Measurements from ENCODE around the gene CRY1. TPM values are rescaled to one million over a fixed set of nuclear protein-coding genes. Genes with fewer than 3 reads are reported as not detected.
A peak's percentile ranks its signal among the peaks of the same experiment; 100 is the strongest.

The CRY1 gene
- total and polyA plus RNA-seq, 9 of the 15 experiments (the other 6 are each of a cell fraction or from before 2014, with no cell fraction given) = 8.7 to 33.3 (median 25.2) TPM

DNA sequence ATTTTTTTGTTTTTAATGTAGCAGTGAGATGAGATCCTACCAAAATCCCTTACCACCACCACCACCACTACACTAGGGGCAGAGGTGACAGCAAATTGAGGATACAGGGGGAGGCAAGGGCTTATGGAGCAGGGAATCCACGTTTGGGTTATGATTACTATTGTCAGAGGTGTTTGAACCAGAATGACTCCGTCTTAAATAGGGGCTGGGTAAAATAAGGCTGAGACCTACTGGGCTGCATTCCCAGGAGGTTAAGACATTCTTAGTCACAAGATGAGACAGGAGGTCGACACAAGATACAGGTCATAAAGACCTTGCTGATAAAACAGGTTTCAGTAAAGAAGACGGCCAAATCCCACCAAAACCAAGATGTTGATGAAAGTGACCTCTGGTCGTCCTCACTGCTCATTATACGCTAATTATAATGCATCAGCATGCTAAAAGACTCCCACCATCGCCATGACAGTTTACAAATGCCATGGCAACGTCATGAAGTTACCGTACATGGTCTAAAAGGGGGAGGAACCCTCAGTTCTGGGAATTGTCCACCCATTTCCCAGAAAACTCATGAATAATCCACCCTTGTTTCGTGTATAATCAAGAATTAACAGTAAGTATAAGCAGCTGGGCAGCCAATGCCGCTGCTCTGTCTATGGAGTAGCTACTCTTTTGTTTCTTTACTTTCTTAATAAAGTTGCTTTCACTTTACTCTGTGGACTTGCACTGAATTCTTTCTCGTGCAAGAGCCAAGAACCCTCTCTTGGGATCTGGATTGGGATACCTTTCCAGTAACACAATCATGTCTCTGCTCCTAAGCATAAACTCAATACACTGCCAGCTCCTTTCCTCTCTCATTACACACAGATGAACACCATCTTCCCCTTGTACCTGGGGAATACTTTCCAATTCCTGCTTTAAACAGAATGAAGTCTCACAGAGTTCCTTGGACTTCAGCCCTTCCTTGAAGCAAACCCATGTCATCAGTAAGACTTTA lies 16.7 kb upstream of the CRY1 start (continued):
- TF ChIP-seq, protein P1, sequence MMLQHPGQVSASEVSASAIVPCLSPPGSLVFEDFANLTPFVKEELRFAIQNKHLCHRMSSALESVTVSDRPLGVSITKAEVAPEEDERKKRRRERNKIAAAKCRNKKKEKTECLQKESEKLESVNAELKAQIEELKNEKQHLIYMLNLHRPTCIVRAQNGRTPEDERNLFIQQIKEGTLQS (IDR thresholded peaks at IDR 0.05) = no peak; the same call in 1 of the 2 replicates
- TF ChIP-seq, protein P1 (CRISPR knock-in tag; conservative IDR thresholded peaks at IDR 0.05) = no peak
- TF ChIP-seq CSDE1 (IDR thresholded peaks at IDR 0.05) = peak in 1 of 2 experiments; percentile 61; a peak in 1 of 4 replicates
- no peak for TF ChIP-seq MED1 (CRISPR knock-in tag; IDR thresholded peaks at IDR 0.05; ENCODE audit: borderline replicate concordance)
- TF ChIP-seq, protein P2, sequence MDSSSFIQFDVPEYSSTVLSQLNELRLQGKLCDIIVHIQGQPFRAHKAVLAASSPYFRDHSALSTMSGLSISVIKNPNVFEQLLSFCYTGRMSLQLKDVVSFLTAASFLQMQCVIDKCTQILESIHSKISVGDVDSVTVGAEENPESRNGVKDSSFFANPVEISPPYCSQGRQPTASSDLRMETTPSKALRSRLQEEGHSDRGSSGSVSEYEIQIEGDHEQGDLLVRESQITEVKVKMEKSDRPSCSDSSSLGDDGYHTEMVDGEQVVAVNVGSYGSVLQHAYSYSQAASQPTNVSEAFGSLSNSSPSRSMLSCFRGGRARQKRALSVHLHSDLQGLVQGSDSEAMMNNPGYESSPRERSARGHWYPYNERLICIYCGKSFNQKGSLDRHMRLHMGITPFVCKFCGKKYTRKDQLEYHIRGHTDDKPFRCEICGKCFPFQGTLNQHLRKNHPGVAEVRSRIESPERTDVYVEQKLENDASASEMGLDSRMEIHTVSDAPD (CRISPR knock-in tag; IDR thresholded peaks at IDR 0.05) = no peak
- 0 out of 4 replicates have a peak, but pooled peaks of 1 of the 2 experiments have one; percentile 33 for TF ChIP-seq HDAC1 (IDR thresholded peaks at IDR 0.05)
- TF ChIP-seq, protein P3, sequence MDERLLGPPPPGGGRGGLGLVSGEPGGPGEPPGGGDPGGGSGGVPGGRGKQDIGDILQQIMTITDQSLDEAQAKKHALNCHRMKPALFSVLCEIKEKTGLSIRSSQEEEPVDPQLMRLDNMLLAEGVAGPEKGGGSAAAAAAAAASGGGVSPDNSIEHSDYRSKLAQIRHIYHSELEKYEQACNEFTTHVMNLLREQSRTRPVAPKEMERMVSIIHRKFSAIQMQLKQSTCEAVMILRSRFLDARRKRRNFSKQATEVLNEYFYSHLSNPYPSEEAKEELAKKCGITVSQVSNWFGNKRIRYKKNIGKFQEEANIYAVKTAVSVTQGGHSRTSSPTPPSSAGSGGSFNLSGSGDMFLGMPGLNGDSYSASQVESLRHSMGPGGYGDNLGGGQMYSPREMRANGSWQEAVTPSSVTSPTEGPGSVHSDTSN (CRISPR knock-in tag; IDR thresholded peaks at IDR 0.05; ENCODE audit: low read depth) = no peak
- TF ChIP-seq, protein P3 (tag; conservative IDR thresholded peaks at IDR 0.05; ENCODE audit: low read depth) = peak; percentile 24; the same call in 1 of the 2 replicates
- no peak for TF ChIP-seq RUNX1 (IDR thresholded peaks at IDR 0.05; ENCODE audit: low read depth)
- TF ChIP-seq GTF2F1 (IDR thresholded peaks at IDR 0.05; ENCODE audit: low read depth, low read length) = no peak
- no peak for TF ChIP-seq MCM5 (IDR thresholded peaks at IDR 0.05; ENCODE audit: low read depth)
- 0 out of 2 replicates have a peak, but pooled peaks have one; percentile 14 for TF ChIP-seq SMARCA4 (IDR thresholded peaks at IDR 0.05)
- peak; percentile 57; the same call in 1 of the 2 replicates for TF ChIP-seq CC2D1A (IDR thresholded peaks at IDR 0.05)
- TF ChIP-seq POLR2H (tag; IDR thresholded peaks at IDR 0.05; ENCODE audit: low read depth) = no peak
- no peak for TF ChIP-seq KDM4B (IDR thresholded peaks at IDR 0.05; ENCODE audit: borderline replicate concordance in 2 of 2, low read depth in 1 of 2)
- TF ChIP-seq, protein P4, sequence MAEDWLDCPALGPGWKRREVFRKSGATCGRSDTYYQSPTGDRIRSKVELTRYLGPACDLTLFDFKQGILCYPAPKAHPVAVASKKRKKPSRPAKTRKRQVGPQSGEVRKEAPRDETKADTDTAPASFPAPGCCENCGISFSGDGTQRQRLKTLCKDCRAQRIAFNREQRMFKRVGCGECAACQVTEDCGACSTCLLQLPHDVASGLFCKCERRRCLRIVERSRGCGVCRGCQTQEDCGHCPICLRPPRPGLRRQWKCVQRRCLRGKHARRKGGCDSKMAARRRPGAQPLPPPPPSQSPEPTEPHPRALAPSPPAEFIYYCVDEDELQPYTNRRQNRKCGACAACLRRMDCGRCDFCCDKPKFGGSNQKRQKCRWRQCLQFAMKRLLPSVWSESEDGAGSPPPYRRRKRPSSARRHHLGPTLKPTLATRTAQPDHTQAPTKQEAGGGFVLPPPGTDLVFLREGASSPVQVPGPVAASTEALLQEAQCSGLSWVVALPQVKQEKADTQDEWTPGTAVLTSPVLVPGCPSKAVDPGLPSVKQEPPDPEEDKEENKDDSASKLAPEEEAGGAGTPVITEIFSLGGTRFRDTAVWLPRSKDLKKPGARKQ (CRISPR knock-in tag; IDR thresholded peaks at IDR 0.05) = no peak
- no peak for TF ChIP-seq TEAD4 (IDR thresholded peaks at IDR 0.05; ENCODE audit: low read length)
- TF ChIP-seq TEAD4 (CRISPR knock-in tag; IDR thresholded peaks at IDR 0.05; ENCODE audit: borderline replicate concordance) = no peak
- TF ChIP-seq ZNF184 (CRISPR knock-in tag; IDR thresholded peaks at IDR 0.05) = no peak
- no peak for TF ChIP-seq RBM22 (IDR thresholded peaks at IDR 0.05; ENCODE audit: low read depth, low read length, poor library complexity, severe bottlenecking)

Data from K562 (cell line).